NCI-H1436 treated with DMSO at 0.1 percent for 48 hours (cell line): Measurements from ENCODE around the gene RFNG.

Experiments used
- DNase-seq: peaks from one replicate; lab custom pipeline; 2025; lab: John Stamatoyannopoulos, UW

RFNG gene

GRCh38 chr17:81999976-82000802 is 51.4 kb downstream of the RFNG start:
- DNase-seq, result no peak

GRCh38 chr17:81999587-81999975 is 52.0 kb downstream of the RFNG start:
- no peak for DNase-seq

DNA sequence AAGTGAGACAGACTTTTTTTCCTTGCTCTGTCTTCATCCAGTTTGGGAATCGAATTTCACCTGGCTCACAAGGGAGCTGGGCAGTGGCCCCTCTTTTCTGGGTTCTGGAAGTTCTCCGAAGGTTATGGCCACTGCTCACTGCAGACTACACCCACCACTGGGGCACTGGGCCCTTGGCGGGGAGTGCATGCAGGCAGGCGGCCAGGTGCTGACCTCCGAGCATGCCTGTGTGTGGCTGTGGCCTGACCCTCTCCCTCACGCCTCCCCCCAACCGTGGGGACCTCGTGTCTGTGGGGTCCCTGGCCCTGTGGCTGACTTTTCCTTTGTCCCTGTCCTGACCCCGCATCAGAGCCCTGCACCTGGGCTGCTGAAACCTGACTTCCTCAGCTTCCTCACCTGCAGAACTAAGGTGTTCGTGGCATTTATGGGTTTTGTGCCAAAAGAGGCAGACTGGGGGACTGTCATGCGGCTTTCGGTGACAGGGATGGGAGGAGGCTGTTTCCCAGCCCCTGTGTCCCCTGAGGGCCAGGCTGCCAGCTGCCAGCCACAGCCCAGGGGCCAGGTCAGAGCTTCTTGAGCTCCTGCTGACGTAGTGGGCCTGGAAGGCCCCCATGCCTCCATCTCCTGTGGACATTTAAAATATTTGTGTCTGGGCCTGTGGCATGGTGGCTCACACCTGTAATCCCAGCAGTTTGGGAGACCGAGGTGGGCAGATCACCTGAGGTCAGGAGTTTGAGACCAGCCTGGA is 52.7 kb downstream of the RFNG start:
- no peak for DNase-seq

- no peak for DNase-seq
These were observed 53.4 kb downstream of the RFNG start for GRCh38 chr17:81998212-81998611.
